ENCODE measurements around the gene SRP72. TPM values are rescaled to one million over a fixed set of nuclear protein-coding genes. Genes with fewer than 3 reads are reported as not detected.

The SRP72 gene
- total and polyA plus RNA-seq, 5 donors from 2014 or later, result 111 to 196 (median 138) TPM

DNA sequence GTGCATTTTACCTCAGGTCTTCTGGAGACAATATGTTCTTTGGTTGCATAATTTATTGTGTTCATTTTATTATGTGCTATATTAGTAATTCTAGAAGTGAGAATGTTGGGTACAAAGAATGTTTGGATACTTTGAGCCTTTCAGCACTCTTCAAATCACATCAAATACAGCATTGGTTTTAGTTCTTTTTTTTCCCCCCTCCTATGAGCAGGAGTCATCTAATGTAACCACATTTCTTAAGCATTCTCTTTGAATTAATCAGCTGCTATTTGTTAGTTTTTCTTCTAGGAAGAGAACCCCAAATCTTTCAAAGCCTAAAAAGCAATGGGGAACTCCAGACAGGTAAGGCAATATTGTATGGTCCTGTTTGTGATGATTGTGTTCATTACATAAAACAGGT lies 84.9 kb downstream of the SRP72 start:
- DNase-seq (no peak), ATAC-seq (ENCODE audit: low read depth in 2 of 2) (no peak)
- Histone ChIP-seq H3K4me3 (ENCODE audit: low read depth, low read length) (no peak overlapping the region), H3K27ac (ENCODE audit: insufficient read depth, low read length, poor library complexity, severe bottlenecking) (no peak overlapping the region), H3K4me1 (ENCODE audit: control insufficient read depth, insufficient read depth, low read length, poor library complexity, severe bottlenecking) (no peaks in the 10 kb centered on the region), H3K36me3 (ENCODE audit: control insufficient read depth, insufficient read depth, low read length) (no peaks in the 10 kb centered on the region), H3K27me3 (ENCODE audit: control insufficient read depth, insufficient read depth, low read length) (peaks cover 11% of the 10 kb centered on the region), H3K9me3 (ENCODE audit: control insufficient read depth in 2 of 2, low read length in 2 of 2) (no peaks in the 10 kb centered on the region)
- Mint-ChIP-seq H3K27me3 (peaks cover 32% of the 10 kb centered on the region), H3K36me3 (no peaks in the 10 kb centered on the region), H3K9me3 (peaks cover 0 to 5% (median 0%) of the 10 kb centered on the region in 7 donors), H3K27ac (no peak overlapping the region), H3K4me1 (peaks cover 0 to 4% (median 2%) of the 10 kb centered on the region in 4 donors), H3K4me3 (no peak overlapping the region)

Other genes with a start within 250 kb of the SRP72 start
- 12.9 TPM for gene AASDH, start 80.1 kb upstream of the SRP72 start, total RNA-seq
- gene AASDH, start 80.1 kb upstream of the SRP72 start, polyA plus RNA-seq, result 10 to 100 TPM; 12.3 to 25.3 (median 19.5) TPM
- gene PPAT, start 32.0 kb upstream of the SRP72 start, total RNA-seq, result 9.0 TPM
- gene PPAT, start 32.0 kb upstream of the SRP72 start, polyA plus RNA-seq, result 10 to 100 TPM in 3 of 4 donors, 1 to 10 TPM in 1; 6.7 to 14.0 (median 12.0) TPM
- 21.7 TPM for gene PAICS, start 31.4 kb upstream of the SRP72 start, total RNA-seq
- 10 to 100 TPM; 29.8 to 37.3 (median 31.0) TPM for gene PAICS, start 31.4 kb upstream of the SRP72 start, polyA plus RNA-seq
- not detected for gene ARL9, start 38.2 kb downstream of the SRP72 start, total RNA-seq
- not detected for gene ARL9, start 38.2 kb downstream of the SRP72 start, polyA plus RNA-seq
- 1.9 TPM for gene HOPX, start 213.7 kb downstream of the SRP72 start, total RNA-seq
- gene HOPX, start 213.7 kb downstream of the SRP72 start, polyA plus RNA-seq, result 10 to 100 TPM in 2 of 4 donors, 1 to 10 TPM in 2; 1.4 to 13.3 (median 9.3) TPM

All from CD4-positive, CD25-positive, alpha-beta regulatory T cell (primary cell).